Measurements from ENCODE around the gene RPS16. TPM values are rescaled to one million over a fixed set of nuclear protein-coding genes. Genes with fewer than 3 reads are reported as not detected.

RPS16 gene
- total and polyA plus RNA-seq, 2 of the 8 experiments (the other 6 are each of a cell fraction or from before 2014, with no cell fraction given), result 2,433 to 7,810 TPM

DNA sequence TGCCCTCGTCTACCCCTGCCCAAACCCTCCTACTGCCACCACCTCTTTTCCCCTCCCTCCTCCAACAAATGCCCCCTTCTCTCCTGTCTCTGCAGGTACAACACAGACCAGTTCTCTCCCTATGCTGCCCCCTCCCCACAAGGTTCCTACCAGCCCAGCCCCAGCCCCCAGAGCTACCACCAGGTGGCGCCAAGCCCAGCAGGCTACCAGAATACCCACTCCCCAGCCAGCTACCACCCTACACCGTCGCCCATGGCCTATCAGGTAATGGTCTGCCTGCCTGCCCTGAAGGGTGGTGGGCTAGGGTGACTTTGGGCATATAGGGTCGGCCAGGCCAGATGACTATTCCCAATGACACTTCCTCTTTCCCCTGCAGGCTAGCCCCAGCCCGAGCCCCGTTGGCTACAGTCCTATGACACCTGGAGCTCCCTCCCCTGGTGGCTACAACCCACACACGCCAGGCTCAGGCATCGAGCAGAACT, 38.4 kb upstream of the RPS16 start (continued):
- TF ChIP-seq RXRA (IDR thresholded peaks at IDR 0.05; ENCODE audit: insufficient read depth, low read depth, low read length) (no peak), PHF8 (conservative IDR thresholded peaks at IDR 0.05; ENCODE audit: low read depth, low read length) (no peak), ATF2 (IDR thresholded peaks at IDR 0.05; ENCODE audit: low read length) (no peak)

Measured in H1 (cell line).